ENCODE data around the gene NEUROD2.
A peak's percentile ranks its signal among the peaks of the same experiment; 100 is the strongest.

Gene NEUROD2

GRCh38 chr17:39625198-39625785 lies 17.6 kb upstream of the NEUROD2 start:
- Histone ChIP-seq H3K36me3 (no peaks in the 10 kb centered on the region), H3K9me3 (no peaks in the 10 kb centered on the region), H3K27me3 (peaks cover 15 to 73% of the 10 kb centered on the region in 2 donors), H3K4me3 (no peak overlapping the region), H3K4me1 (peaks cover 0 to 37% (median 12%) of the 10 kb centered on the region in 4 donors), H3K27ac (no peak overlapping the region)
- intact Hi-C loops (cut with DNase I; ENCODE audit: low total_unique reads) = no loop called here
- no peak for DNase-seq
- no peak for TF ChIP-seq CTCF (IDR thresholded peaks at IDR 0.05)

GRCh38 chr17:39624313-39624712 lies 16.6 kb upstream of the NEUROD2 start:
- Histone ChIP-seq H3K27me3 (peaks cover 15 to 64% of the 10 kb centered on the region in 2 donors), H3K4me1 (peaks cover 0 to 37% (median 12%) of the 10 kb centered on the region in 4 donors), H3K27ac (no peak overlapping the region), H3K4me3 (no peak overlapping the region), H3K9me3 (no peaks in the 10 kb centered on the region), H3K36me3 (no peaks in the 10 kb centered on the region)
- intact Hi-C loops (cut with DNase I; ENCODE audit: low total_unique reads) = loop anchor here (5.0 kb wide), 1 partner anchor 108 kb away; the partner anchor contains the start of gene MIEN1
- TF ChIP-seq CTCF (IDR thresholded peaks at IDR 0.05) = no peak
- DNase-seq = no peak

- TF ChIP-seq CTCF (IDR thresholded peaks at IDR 0.05) = peak; percentile 83 to 91
- peaks cover 0 to 40% (median 16%) of the 10 kb centered on the region in 4 donors for H3K4me1 ChIP-seq
- DNase-seq = peak; percentile 84 to 89
- no peaks in the 10 kb centered on the region for H3K9me3 ChIP-seq
- peaks cover 15 to 55% of the 10 kb centered on the region in 2 donors for H3K27me3 ChIP-seq
- no peaks in the 10 kb centered on the region for H3K36me3 ChIP-seq
- no peak overlapping the region for H3K4me3 ChIP-seq
- intact Hi-C loops (cut with DNase I; ENCODE audit: low total_unique reads) = loop anchor here (5.0 kb wide), 1 partner anchor 109 kb away; the partner anchor contains the start of gene MIEN1
- H3K27ac ChIP-seq = no peak overlapping the region
Measured at GRCh38 chr17:39623356-39623950, 15.7 kb upstream of the NEUROD2 start.

GRCh38 chr17:39622380-39623006 lies 14.8 kb upstream of the NEUROD2 start:
- TF ChIP-seq CTCF (IDR thresholded peaks at IDR 0.05) = no peak
- H3K4me1 ChIP-seq = peaks cover 0 to 47% (median 21%) of the 10 kb centered on the region in 4 donors
- H3K27ac ChIP-seq = no peak overlapping the region
- peaks cover 10 to 46% of the 10 kb centered on the region in 2 donors for H3K27me3 ChIP-seq
- no peaks in the 10 kb centered on the region for H3K36me3 ChIP-seq
- no peak for DNase-seq
- no peaks in the 10 kb centered on the region for H3K9me3 ChIP-seq
- no peak overlapping the region for H3K4me3 ChIP-seq
- intact Hi-C loops (cut with DNase I; ENCODE audit: low total_unique reads) = loop anchor here (1.0 to 5.0 kb wide), 2 partner anchors 110 to 132 kb away; partner anchors contain the start of gene MIEN1

- TF ChIP-seq CTCF (IDR thresholded peaks at IDR 0.05) = peak; percentile 99 to 100
- peaks cover 2 to 46% of the 10 kb centered on the region in 2 donors for H3K27me3 ChIP-seq
- no peaks in the 10 kb centered on the region for H3K9me3 ChIP-seq
- peaks cover 0 to 45% (median 16%) of the 10 kb centered on the region in 4 donors for H3K4me1 ChIP-seq
- H3K36me3 ChIP-seq = no peaks in the 10 kb centered on the region
- no peak overlapping the region for H3K4me3 ChIP-seq
- DNase-seq = peak; percentile 85 to 91
- H3K27ac ChIP-seq = no peak overlapping the region
- intact Hi-C loops (cut with DNase I; ENCODE audit: low total_unique reads) = loop anchor here (1.0 to 5.0 kb wide), 2 partner anchors 111 to 133 kb away; partner anchors contain the start of gene MIEN1
Measured at GRCh38 chr17:39621523-39622379, 14.0 kb upstream of the NEUROD2 start.

Measured in tibial artery (tissue), 4 donors.